Nephron progenitor cell (in vitro differentiated cells): Measurements from ENCODE around the gene ANO1.
A peak's percentile ranks its signal among the peaks of the same experiment; 100 is the strongest.

Source experiments
- DNase-seq: peaks from one replicate; pipeline ENCODE4 v3.0.0; 2021
- H3K27ac Mint-ChIP-seq: 2 replicates; pipeline ENCODE4 v1.8.0; 2021; ENCODE audit warnings: mild to moderate bottlenecking, moderate library complexity, mixed read lengths
- H3K27me3 Mint-ChIP-seq: 2 replicates; pipeline ENCODE4 v1.8.0; 2021; ENCODE audit warnings: mild to moderate bottlenecking, low read depth, mixed read lengths; ENCODE audit not compliant: poor library complexity
- H3K36me3 Mint-ChIP-seq: 2 replicates; pipeline ENCODE4 v1.8.0; 2021; ENCODE audit warnings: low read depth, mixed read lengths
- H3K4me1 Mint-ChIP-seq: 2 replicates; pipeline ENCODE4 v1.8.0; 2021; ENCODE audit warnings: mixed read lengths
- H3K4me3 Mint-ChIP-seq: 2 replicates; pipeline ENCODE4 v1.8.0; 2021; ENCODE audit warnings: mild to moderate bottlenecking, moderate library complexity, mixed read lengths
- H3K9me3 Mint-ChIP-seq: 2 replicates; pipeline ENCODE4 v1.8.0; 2021; ENCODE audit warnings: mild to moderate bottlenecking, moderate library complexity, mixed read lengths
- CTCF ChIP-seq: fragments of 200-600 bp; sonication (generic); IDR thresholded peaks from 2 replicates; pipeline ENCODE4 v1.5.0; 2021; ENCODE audit warnings: antibody characterized with exemption

ANO1 gene

GRCh38 chr11:70048279-70049024, 29.7 kb upstream of the ANO1 start:
- no peak overlapping the region for H3K27ac Mint-ChIP-seq
- TF ChIP-seq CTCF = peak; percentile 22
- peaks cover 5% of the 10 kb centered on the region for H3K4me1 Mint-ChIP-seq
- H3K36me3 Mint-ChIP-seq = no peaks in the 10 kb centered on the region
- peaks cover 30% of the 10 kb centered on the region for H3K9me3 Mint-ChIP-seq
- peak; percentile 54 for DNase-seq
- peaks cover 65% of the 10 kb centered on the region for H3K27me3 Mint-ChIP-seq
- no peak overlapping the region for H3K4me3 Mint-ChIP-seq

DNA sequence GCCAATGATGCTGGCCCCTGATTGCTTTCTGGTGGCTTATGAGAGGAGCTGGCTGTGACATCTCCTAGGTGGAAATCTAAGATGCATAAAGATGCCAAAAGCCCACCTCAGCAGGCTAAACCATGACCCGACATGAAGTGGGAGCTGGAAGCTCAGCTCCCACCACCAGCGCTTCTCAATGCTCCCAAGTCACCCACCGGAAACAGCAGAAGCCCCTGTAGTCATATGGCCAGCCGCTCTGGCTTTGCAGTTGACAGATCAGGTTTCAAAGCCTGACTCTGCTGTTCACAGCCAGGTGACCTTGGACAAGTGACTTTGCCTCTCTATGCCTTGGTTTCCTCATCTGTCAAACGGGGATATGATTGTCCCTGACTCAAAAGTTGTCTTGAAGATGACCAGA, 29.1 kb upstream of the ANO1 start:
- Mint-ChIP-seq H3K9me3 (peaks cover 24% of the 10 kb centered on the region), H3K4me1 (peaks cover 5% of the 10 kb centered on the region), H3K27ac (no peak overlapping the region), H3K36me3 (no peaks in the 10 kb centered on the region), H3K4me3 (no peak overlapping the region), H3K27me3 (peaks cover 62% of the 10 kb centered on the region)
- TF ChIP-seq CTCF = no peak
- no peak for DNase-seq

DNA sequence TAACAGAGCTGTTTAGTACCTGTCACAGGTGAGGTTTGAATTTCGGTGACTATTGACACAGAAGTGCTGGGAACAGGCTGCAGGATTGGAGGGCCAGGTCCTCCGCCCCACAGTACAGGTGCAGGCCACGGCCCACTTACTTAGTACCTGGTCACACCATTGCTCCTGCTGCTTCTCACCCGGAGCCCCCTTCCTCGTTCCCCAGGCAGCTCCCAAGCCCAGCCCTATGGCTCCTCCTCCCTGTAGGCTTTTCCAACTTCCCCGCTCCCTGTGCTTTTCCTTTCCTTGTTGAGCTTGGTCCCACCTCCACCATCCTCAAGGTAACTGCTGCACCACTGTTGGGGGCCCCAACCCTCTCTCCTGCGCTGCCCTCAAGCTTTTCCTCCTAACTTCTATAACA, 27.9 kb upstream of the ANO1 start:
- TF ChIP-seq CTCF = no peak
- H3K4me1 Mint-ChIP-seq = peaks cover 5% of the 10 kb centered on the region
- peaks cover 61% of the 10 kb centered on the region for H3K27me3 Mint-ChIP-seq
- no peak overlapping the region for H3K4me3 Mint-ChIP-seq
- H3K27ac Mint-ChIP-seq = no peak overlapping the region
- DNase-seq = no peak
- no peaks in the 10 kb centered on the region for H3K36me3 Mint-ChIP-seq
- H3K9me3 Mint-ChIP-seq = peaks cover 16% of the 10 kb centered on the region

DNA sequence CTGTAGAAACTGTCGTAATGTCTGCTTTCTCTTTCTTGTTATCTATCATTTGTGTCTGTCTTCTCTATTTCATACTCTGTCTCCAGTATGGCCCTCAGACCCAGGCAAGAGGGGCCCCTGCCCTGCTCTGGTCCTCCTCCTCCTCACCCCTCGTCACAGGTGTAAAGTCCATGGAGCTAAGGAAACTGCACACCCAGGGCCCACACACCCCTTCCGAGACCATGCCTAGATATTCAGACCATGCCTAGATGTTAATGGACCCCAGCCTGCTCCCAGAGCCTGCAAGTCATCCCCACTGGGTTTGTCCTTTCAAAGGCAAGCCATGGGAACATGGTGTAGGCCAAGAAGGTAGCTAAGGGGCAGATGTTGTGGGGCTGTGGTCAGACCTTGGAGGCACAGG, 24.1 kb upstream of the ANO1 start:
- no peak for TF ChIP-seq CTCF
- H3K4me3 Mint-ChIP-seq = no peak overlapping the region
- peaks cover under 1% of the 10 kb centered on the region for H3K4me1 Mint-ChIP-seq
- DNase-seq = no peak
- peaks cover 48% of the 10 kb centered on the region for H3K27me3 Mint-ChIP-seq
- peaks cover 38% of the 10 kb centered on the region for H3K9me3 Mint-ChIP-seq
- no peak overlapping the region for H3K27ac Mint-ChIP-seq
- H3K36me3 Mint-ChIP-seq = no peaks in the 10 kb centered on the region

DNA sequence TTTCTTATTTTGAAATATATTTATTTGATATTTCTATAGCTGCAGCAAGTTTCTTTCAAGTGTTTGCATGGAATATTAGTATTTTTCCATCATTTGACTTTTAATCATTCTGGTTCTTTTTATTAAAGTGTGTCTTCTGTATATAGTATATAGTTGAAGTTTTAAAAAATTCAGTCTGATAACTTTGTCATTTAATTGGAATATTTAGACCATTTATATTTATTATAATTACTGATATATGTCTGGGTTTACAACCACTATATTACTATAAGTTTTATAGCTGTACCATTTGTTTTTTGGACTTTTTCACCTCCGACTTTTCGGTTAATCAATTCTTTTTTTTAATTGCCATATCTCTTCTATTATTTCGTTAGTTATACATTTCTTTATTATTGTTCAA, 22.7 kb upstream of the ANO1 start:
- TF ChIP-seq CTCF = no peak
- Mint-ChIP-seq H3K27me3 (peaks cover 39% of the 10 kb centered on the region), H3K9me3 (peaks cover 38% of the 10 kb centered on the region), H3K27ac (no peak overlapping the region), H3K4me3 (no peak overlapping the region), H3K4me1 (no peaks in the 10 kb centered on the region), H3K36me3 (no peaks in the 10 kb centered on the region)
- no peak for DNase-seq

- Mint-ChIP-seq H3K9me3 (peaks cover 37% of the 10 kb centered on the region), H3K27me3 (peaks cover 22% of the 10 kb centered on the region), H3K36me3 (no peaks in the 10 kb centered on the region), H3K27ac (no peak overlapping the region), H3K4me1 (no peaks in the 10 kb centered on the region), H3K4me3 (no peak overlapping the region)
- TF ChIP-seq CTCF = no peak
- DNase-seq = no peak
Observed at GRCh38 chr11:70057080-70057479, 21.0 kb upstream of the ANO1 start.
